ENCODE measurements around the gene USP31.

Gene USP31

GRCh38 chr16:23143391-23143790 lies 5.9 kb downstream of the USP31 start:
- no peak for TF ChIP-seq CTCF (IDR thresholded peaks at IDR 0.05; ENCODE audit: insufficient read depth, missing control alignments)
- FAIRE-seq (no peak), DNase-seq (ENCODE audit: insufficient read length, low spot score) (no peak)

GRCh38 chr16:23141959-23142740 lies 7.1 kb downstream of the USP31 start:
- no peak for TF ChIP-seq CTCF (IDR thresholded peaks at IDR 0.05; ENCODE audit: insufficient read depth, missing control alignments)
- DNase-seq (ENCODE audit: insufficient read length, low spot score): no peak
- no peak for FAIRE-seq

- TF ChIP-seq CTCF (IDR thresholded peaks at IDR 0.05; ENCODE audit: insufficient read depth, missing control alignments): no peak
- FAIRE-seq (no peak), DNase-seq (ENCODE audit: insufficient read length, low spot score) (no peak)
Measured at GRCh38 chr16:23141500-23141899, 7.8 kb downstream of the USP31 start.

GRCh38 chr16:23141033-23141432 lies 8.2 kb downstream of the USP31 start:
- no peak for FAIRE-seq
- no peak for DNase-seq (ENCODE audit: insufficient read length, low spot score)
- no peak for TF ChIP-seq CTCF (IDR thresholded peaks at IDR 0.05; ENCODE audit: insufficient read depth, missing control alignments)

- DNase-seq (ENCODE audit: insufficient read length, low spot score) (no peak), FAIRE-seq (no peak)
- TF ChIP-seq CTCF (IDR thresholded peaks at IDR 0.05; ENCODE audit: insufficient read depth, missing control alignments): no peak
Measured at GRCh38 chr16:23140107-23140506, 9.1 kb downstream of the USP31 start.

- DNase-seq (ENCODE audit: insufficient read length, low spot score) (no peak), FAIRE-seq (no peak)
- no peak for TF ChIP-seq CTCF (IDR thresholded peaks at IDR 0.05; ENCODE audit: insufficient read depth, missing control alignments)
Measured at GRCh38 chr16:23137818-23138217, 11.4 kb downstream of the USP31 start.

- DNase-seq (ENCODE audit: insufficient read length, low spot score) (no peak), FAIRE-seq (no peak)
- TF ChIP-seq CTCF (IDR thresholded peaks at IDR 0.05; ENCODE audit: insufficient read depth, missing control alignments): no peak
Measured at GRCh38 chr16:23137256-23137655, 12.0 kb downstream of the USP31 start.
